Adrenal gland (tissue), 5 donors: Measurements from ENCODE around the gene AXIN1.

Experiments
- CTCF ChIP-seq, 6 experiments: fragments of 450-650 bp in 4 of 6; fragments of 200-600 bp in 2 of 6; sonication (generic) in 1 of 6; IDR thresholded peaks; 1 replicate in 5 of 6; 2 replicates in 1 of 6; pipeline versions ENCODE4 v1.5.1 to v1.8.0; 2016 to 2021; ENCODE audit warnings: antibody characterized with exemption in 6 of 6, mild to moderate bottlenecking in 2 of 6, moderate library complexity in 1 of 6
- POLR2A ChIP-seq, 2 donors: fragments of 450-650 bp; IDR thresholded peaks; one replicate each; pipeline ENCODE4 v1.6.1; 2017; ENCODE audit warnings: antibody characterized with exemption in 2 of 2, mild to moderate bottlenecking in 2 of 2, moderate library complexity in 1 of 2
- donor health status: DM: no; HTN: no; CAD: no.

- TF ChIP-seq CTCF (IDR thresholded peaks at IDR 0.05) (no peak), POLR2A (IDR thresholded peaks at IDR 0.05) (no peak)
These were observed 6.8 kb downstream of the AXIN1 start for GRCh38 chr16:345772-346171.
